ENCODE measurements around the gene TRIM14. TPM values are rescaled to one million over a fixed set of nuclear protein-coding genes. Genes with fewer than 3 reads are reported as not detected.

The TRIM14 gene
- total RNA-seq, 6 experiments from 2014 or later, result 34.6 to 38.2 (median 36.0) TPM

GRCh38 chr9:98101416-98101815 lies 17.6 kb downstream of the TRIM14 start:
- DNase-seq, result no peak
- Mint-ChIP-seq H3K36me3 (ENCODE audit: low read depth) (peaks cover 4% of the 10 kb centered on the region), H3K4me1 (ENCODE audit: low read depth) (no peaks in the 10 kb centered on the region), H3K4me3 (no peak overlapping the region), H3K27me3 (ENCODE audit: insufficient read depth) (peaks cover 1% of the 10 kb centered on the region; the same call in 1 of the 2 replicates), H3K9me3 (no peaks in the 10 kb centered on the region), H3K27ac (no peak overlapping the region)
- TF ChIP-seq CTCF (IDR thresholded peaks at IDR 0.05), result no peak

- Mint-ChIP-seq H3K4me1 (ENCODE audit: low read depth) (no peaks in the 10 kb centered on the region), H3K4me3 (no peak overlapping the region)
Measured at GRCh38 chr9:98100456-98100855, 18.6 kb downstream of the TRIM14 start.

GRCh38 chr9:98099898-98100297 lies 19.1 kb downstream of the TRIM14 start:
- H3K9me3 Mint-ChIP-seq, result no peaks in the 10 kb centered on the region
- H3K4me3 Mint-ChIP-seq, result no peak overlapping the region
- no peak overlapping the region for H3K27ac Mint-ChIP-seq
- TF ChIP-seq CTCF (IDR thresholded peaks at IDR 0.05), result no peak
- no peaks in the 10 kb centered on the region for H3K36me3 Mint-ChIP-seq (ENCODE audit: low read depth)
- no peak for DNase-seq
- H3K4me1 Mint-ChIP-seq (ENCODE audit: low read depth), result no peaks in the 10 kb centered on the region
- H3K27me3 Mint-ChIP-seq (ENCODE audit: insufficient read depth), result peaks cover 1% of the 10 kb centered on the region; the same call in 1 of the 2 replicates

More at GRCh38 chr9:98100456-98100855, 18.6 kb downstream of the TRIM14 start:
- Mint-ChIP-seq H3K27me3 (ENCODE audit: insufficient read depth) (peaks cover 1% of the 10 kb centered on the region; the same call in 1 of the 2 replicates), H3K9me3 (no peaks in the 10 kb centered on the region), H3K36me3 (ENCODE audit: low read depth) (no peaks in the 10 kb centered on the region; the same call in 1 of the 2 replicates), H3K27ac (no peak overlapping the region)
- TF ChIP-seq CTCF (IDR thresholded peaks at IDR 0.05), result no peak
- DNase-seq, result no peak

GRCh38 chr9:98099346-98099745 lies 19.7 kb downstream of the TRIM14 start:
- H3K9me3 Mint-ChIP-seq, result no peaks in the 10 kb centered on the region

GRCh38 chr9:98097836-98098235 lies 21.2 kb downstream of the TRIM14 start:
- H3K27me3 Mint-ChIP-seq (ENCODE audit: insufficient read depth), result peaks cover 1% of the 10 kb centered on the region; the same call in 1 of the 2 replicates
- no peak overlapping the region for H3K27ac Mint-ChIP-seq
- TF ChIP-seq CTCF (IDR thresholded peaks at IDR 0.05), result no peak
- DNase-seq, result no peak
- 0 out of 2 replicates have a peak, but pooled peaks cover 7% of the 10 kb centered on the region for H3K36me3 Mint-ChIP-seq (ENCODE audit: low read depth)
- no peaks in the 10 kb centered on the region for H3K4me1 Mint-ChIP-seq (ENCODE audit: low read depth)
- H3K4me3 Mint-ChIP-seq, result no peak overlapping the region
- no peaks in the 10 kb centered on the region for H3K9me3 Mint-ChIP-seq

More at GRCh38 chr9:98099346-98099745, 19.7 kb downstream of the TRIM14 start:
- no peak for TF ChIP-seq CTCF (IDR thresholded peaks at IDR 0.05)
- Mint-ChIP-seq H3K36me3 (ENCODE audit: low read depth) (0 out of 2 replicates have a peak, but pooled peaks cover 4% of the 10 kb centered on the region), H3K4me3 (no peak overlapping the region), H3K27ac (no peak overlapping the region), H3K27me3 (ENCODE audit: insufficient read depth) (peaks cover 1% of the 10 kb centered on the region; the same call in 1 of the 2 replicates), H3K4me1 (ENCODE audit: low read depth) (no peaks in the 10 kb centered on the region)
- no peak for DNase-seq

Measured in HFFc6 (cell line).